ENCODE data around the gene PTPRD. TPM values are rescaled to one million over a fixed set of nuclear protein-coding genes. Genes with fewer than 3 reads are reported as not detected.
"Not testable (repeated sequence)": the region's sequence is repeated elsewhere in the genome, so short reads cannot be mapped to it uniquely, and the experiment has no call there.

Gene PTPRD
- total and polyA plus RNA-seq, 9 of the 15 experiments (the other 6 are each of a cell fraction or from before 2014, with no cell fraction given): 0.11 TPM; not detected in 8

GRCh38 chr9:9310743-9311142, 1302.1 kb downstream of the PTPRD start:
- ATAC-seq; POLR2A ChIA-PET; H3K79me2 ChIP-seq (ENCODE audit: control insufficient read depth, insufficient read depth, low read length); H3K27me3 ChIP-seq (ENCODE audit: control insufficient read depth in 2 of 2, insufficient read depth in 2 of 2, low read length in 2 of 2); in situ Hi-C loops (cut with MboI); intact Hi-C loops (cut with micrococcal nuclease); H3K4me3 ChIP-seq; H3K4me1 ChIP-seq (replicated peaks in 1 of 2; ENCODE audit: control insufficient read depth in 2 of 2, insufficient read depth in 2 of 2, low read length in 2 of 2); H2AFZ ChIP-seq (ENCODE audit: low read depth, low read length); H3K9me1 ChIP-seq (ENCODE audit: control insufficient read depth, insufficient read depth, low read length); H3K27ac ChIP-seq (ENCODE audit: extremely low read depth, low read depth, low read length); H3K4me2 ChIP-seq (ENCODE audit: insufficient read depth, low read length); BruUV-seq (replicated peaks); H3K9me3 ChIP-seq (replicated peaks; ENCODE audit: control insufficient read depth, insufficient read depth, low read depth, low read length); DNase-seq (ENCODE audit: extremely low read depth in 1 of 4, low spot score in 3 of 4); FAIRE-seq; CTCF ChIA-PET (ENCODE audit: low intra/inter-chr PET ratio); H4K20me1 ChIP-seq (replicated peaks; ENCODE audit: control insufficient read depth, insufficient read depth, low read length); H3K9ac ChIP-seq (ENCODE audit: insufficient read depth in 1 of 2, low read depth in 2 of 2, low read length in 2 of 2); H3K36me3 ChIP-seq (ENCODE audit: control insufficient read depth, insufficient read depth, low read length): not testable (repeated sequence)
- WGBS (ENCODE audit: insufficient coverage, low coverage, missing lambda C conversion rate): 2% methylated on average over 7 of the region's 7 CpGs

- no peaks in the 10 kb centered on the region for H3K4me1 ChIP-seq (replicated peaks in 1 of 2; ENCODE audit: control insufficient read depth in 2 of 2, insufficient read depth in 2 of 2, low read length in 2 of 2)
- in situ Hi-C loops (cut with MboI): no loop called here
- POLR2A ChIA-PET: no interaction called here
Measured at GRCh38 chr9:9305600-9305999, 1307.2 kb downstream of the PTPRD start.

More at GRCh38 chr9:9305600-9305999, 1307.2 kb downstream of the PTPRD start:
- Histone ChIP-seq H3K27me3 (ENCODE audit: control insufficient read depth in 2 of 2, insufficient read depth in 2 of 2, low read length in 2 of 2) (no peaks in the 10 kb centered on the region), H3K9me3 (replicated peaks; ENCODE audit: control insufficient read depth, insufficient read depth, low read depth, low read length) (no peaks in the 10 kb centered on the region), H3K79me2 (ENCODE audit: control insufficient read depth, insufficient read depth, low read length) (no peaks in the 10 kb centered on the region), H4K20me1 (replicated peaks; ENCODE audit: control insufficient read depth, insufficient read depth, low read length) (no peaks in the 10 kb centered on the region), H3K9me1 (ENCODE audit: control insufficient read depth, insufficient read depth, low read length) (no peaks in the 10 kb centered on the region), H3K27ac (ENCODE audit: extremely low read depth, low read depth, low read length) (no peak overlapping the region), H3K9ac (ENCODE audit: insufficient read depth in 1 of 2, low read depth in 2 of 2, low read length in 2 of 2) (no peak overlapping the region), H3K4me3 (no peak overlapping the region), H2AFZ (ENCODE audit: low read depth, low read length) (no peak overlapping the region), H3K36me3 (ENCODE audit: control insufficient read depth, insufficient read depth, low read length) (no peaks in the 10 kb centered on the region), H3K4me2 (ENCODE audit: insufficient read depth, low read length) (no peak overlapping the region)
- BruUV-seq (replicated peaks): no TSS peak
- ATAC-seq (no peak), FAIRE-seq (no peak), DNase-seq (ENCODE audit: extremely low read depth in 1 of 4, low spot score in 3 of 4) (no peak)
- TF ChIP-seq CGGBP1 (CRISPR knock-in tag; IDR thresholded peaks at IDR 0.05) (no peak), MITF (IDR thresholded peaks at IDR 0.05) (no peak), KDM4B (IDR thresholded peaks at IDR 0.05; ENCODE audit: borderline replicate concordance in 2 of 2, low read depth in 1 of 2) (no peak), ZNF561 (CRISPR knock-in tag; conservative IDR thresholded peaks at IDR 0.05) (no peak), EZH2 (IDR thresholded peaks at IDR 0.05; ENCODE audit: borderline replicate concordance, low read depth, low read length) (no peak), SOX6 (IDR thresholded peaks at IDR 0.05) (no peak), ILK (tag; IDR thresholded peaks at IDR 0.05; ENCODE audit: borderline replicate concordance, low read depth) (no peak), HMG20B (CRISPR knock-in tag; IDR thresholded peaks at IDR 0.05) (no peak), PRDM10 (IDR thresholded peaks at IDR 0.05; ENCODE audit: partially characterized antibody) (no peak), POU5F1 (IDR thresholded peaks at IDR 0.05; ENCODE audit: borderline replicate concordance, low read depth, low read length, partially characterized antibody) (no peak), EGR1 (conservative IDR thresholded peaks at IDR 0.05) (no peak), ZNF311 (CRISPR knock-in tag; IDR thresholded peaks at IDR 0.05) (no peak)
- intact Hi-C loops (cut with micrococcal nuclease): no loop called here
- CTCF ChIA-PET (ENCODE audit: low intra/inter-chr PET ratio): no interaction called here
